B cell (primary cell): ENCODE results near the gene DVL2. TPM values are rescaled to one million over a fixed set of nuclear protein-coding genes. Genes with fewer than 3 reads are reported as not detected.
A peak's percentile ranks its signal among the peaks of the same experiment; 100 is the strongest.

Source experiments
- ATAC-seq: fragments of 200-7000 bp; cut with Tn5 transposase; one replicate; pipeline ENCODE4 v1.10.0; 2021; ENCODE audit warnings: low read depth, mild to moderate bottlenecking, moderate number of reproducible peaks, moderate library complexity
- CTCF ChIA-PET: fragments of 350-600 bp; sonication (Branson Sonifier 250); formaldehyde crosslinking; loops from one replicate; lab custom pipeline; 2021; ENCODE audit warnings: antibody characterized with exemption, inconsistent platforms; lab: Charles Lee
- POLR2A ChIA-PET: fragments of 350-600 bp; sonication (Branson Sonifier 250); formaldehyde crosslinking; loops from one replicate; lab custom pipeline; 2021; ENCODE audit warnings: antibody characterized with exemption; lab: Charles Lee
- DNase-seq: peaks from one replicate; pipeline ENCODE4 v3.0.0; 2013
- H2AFZ ChIP-seq: 2 replicates; pipeline ENCODE4 v1.6.1; 2012; ENCODE audit warnings: mild to moderate bottlenecking, low read depth, low read length; ENCODE audit not compliant: insufficient read depth, poor library complexity, severe bottlenecking
- H3K27ac ChIP-seq, 2 donors: 1 replicate in 1 of 2; 2 replicates in 1 of 2; pipeline ENCODE4 v1.5.1; 2012 to 2013; ENCODE audit warnings: low read length in 2 of 2, mild to moderate bottlenecking in 2 of 2, moderate library complexity in 1 of 2
- H3K27me3 ChIP-seq, 4 experiments: fragments of 200-600 bp in 1 of 4; sonication (generic) in 1 of 4; replicated peaks in 1 of 4; 1 replicate in 2 of 4; 2 replicates in 2 of 4; pipeline versions ENCODE4 v1.6.1 to v1.7.0; 2013 to 2016; ENCODE audit warnings: low read length in 3 of 4, mild to moderate bottlenecking in 2 of 4, mixed read lengths in 1 of 4, moderate library complexity in 1 of 4; ENCODE audit not compliant: insufficient read depth in 4 of 4, control insufficient read depth in 3 of 4; ENCODE audit errors: control extremely low read depth in 1 of 4
- H3K36me3 ChIP-seq, 2 experiments: replicated peaks in 1 of 2; 1 replicate in 1 of 2; 2 replicates in 1 of 2; pipeline versions ENCODE4 v1.6.1 to v1.7.1; 2013; ENCODE audit warnings: low read length in 1 of 2; ENCODE audit not compliant: insufficient read depth in 2 of 2, control insufficient read depth in 1 of 2; ENCODE audit errors: control extremely low read depth in 1 of 2, extremely low read depth in 1 of 2
- H3K4me1 ChIP-seq, 2 donors: fragments of 200-600 bp in 1 of 2; sonication (generic) in 1 of 2; 1 replicate in 1 of 2; 2 replicates in 1 of 2; pipeline versions ENCODE4 v1.5.1 to v1.6.1; 2013 to 2017; ENCODE audit warnings: low read length in 2 of 2; ENCODE audit not compliant: control insufficient read depth in 2 of 2, insufficient read depth in 2 of 2
- H3K4me2 ChIP-seq: replicated peaks from 2 replicates; pipeline ENCODE3; 2012; ENCODE audit warnings: mild to moderate bottlenecking, low read depth, low read length; ENCODE audit not compliant: poor library complexity, severe bottlenecking
- H3K4me3 ChIP-seq, 5 experiments: fragments of 200-600 bp in 1 of 5; sonication (generic) in 1 of 5; 1 replicate in 3 of 5; 2 replicates in 2 of 5; pipeline versions ENCODE4 v1.5.1 to v1.7.0; 2011 to 2016; ENCODE audit warnings: low read length in 4 of 5, mild to moderate bottlenecking in 4 of 5, low read depth in 2 of 5, control low read depth in 1 of 5, moderate library complexity in 1 of 5; ENCODE audit not compliant: insufficient read depth in 1 of 5; ENCODE audit errors: control extremely low read depth in 1 of 5, extremely low read depth in 1 of 5
- H3K79me2 ChIP-seq: fragments of 200-600 bp; sonication (generic); one replicate; pipeline ENCODE4 v1.6.0; 2016; ENCODE audit warnings: low read length; ENCODE audit not compliant: control insufficient read depth, insufficient read depth
- H3K9ac ChIP-seq: fragments of 200-600 bp; sonication (generic); 2 replicates; pipeline ENCODE4 v1.6.1; 2017; ENCODE audit warnings: mild to moderate bottlenecking, low read length, moderate library complexity
- H3K9me3 ChIP-seq, 3 donors: one replicate each; pipeline versions ENCODE4 v1.6.1 to v1.7.1; 2013; ENCODE audit warnings: low read length in 2 of 3; ENCODE audit not compliant: control insufficient read depth in 2 of 3, insufficient read depth in 1 of 3; ENCODE audit errors: control extremely low read depth in 1 of 3
- H4K20me1 ChIP-seq: 2 replicates; pipeline ENCODE4 v1.6.0; 2012; ENCODE audit warnings: mild to moderate bottlenecking, low read length; ENCODE audit not compliant: insufficient read depth, control insufficient read depth, poor library complexity, severe bottlenecking
- H3K27ac Mint-ChIP-seq: one replicate; pipeline ENCODE4 v1.8.0; 2021; ENCODE audit warnings: mixed read lengths
- H3K27me3 Mint-ChIP-seq: one replicate; pipeline ENCODE4 v1.8.0; 2021; ENCODE audit warnings: mixed read lengths
- H3K4me1 Mint-ChIP-seq: one replicate; pipeline ENCODE4 v1.8.0; 2021; ENCODE audit warnings: mixed read lengths
- H3K4me3 Mint-ChIP-seq: one replicate; pipeline ENCODE4 v1.8.0; 2021; ENCODE audit warnings: mixed read lengths
- H3K9me3 Mint-ChIP-seq: one replicate; pipeline ENCODE4 v1.8.0; 2022; ENCODE audit warnings: mixed read lengths; ENCODE audit not compliant: insufficient read depth
- EZH2 ChIP-seq: IDR thresholded peaks from 2 replicates; pipeline ENCODE4 v1.6.1; 2012; ENCODE audit warnings: borderline replicate concordance, low read depth, mild to moderate bottlenecking, moderate library complexity, low read length; ENCODE audit not compliant: insufficient read depth, poor library complexity, severe bottlenecking
- WGBS: methylation state at CpG from one replicate; pipeline ENCODE4 v1.1.5; 2013; ENCODE audit warnings: missing lambda C conversion rate; ENCODE audit not compliant: insufficient coverage; 5-methylcytosine and 5-hydroxymethylcytosine counted together
- intact Hi-C: fragments of 100-400 bp; cut with micrococcal nuclease; formaldehyde crosslinking; loops from one replicate; pipeline ENCODE4 v1.10.0; 2022
- polyA plus RNA-seq: library from polyadenylated mRNA; depleted of rRNA; stranded (reverse); fragments of >200 nt; gene quantifications from 2 replicates; pipeline ENCODE4 v1.2.3, GENCODE V29; 2012
- total RNA-seq, 2 donors: library from RNA; stranded (reverse); fragments of 120-200 nt in 1 of 2; gene quantifications; 1 replicate in 1 of 2; 2 replicates in 1 of 2; pipeline versions ENCODE4 v1.2.3 to v1.2.4, GENCODE V29; 2013 to 2022
- TF ChIP-seq, protein P1 (sequence below): fragments of 200-600 bp; IDR thresholded peaks from one replicate; pipeline ENCODE4 v1.8.0; 2022; ENCODE audit warnings: antibody characterized with exemption, mild to moderate bottlenecking

Gene DVL2
- total and polyA plus RNA-seq, 2 donors (not counting 1 experiment from before 2014, with no cell fraction given) = 22.5 to 104 TPM

DNA sequence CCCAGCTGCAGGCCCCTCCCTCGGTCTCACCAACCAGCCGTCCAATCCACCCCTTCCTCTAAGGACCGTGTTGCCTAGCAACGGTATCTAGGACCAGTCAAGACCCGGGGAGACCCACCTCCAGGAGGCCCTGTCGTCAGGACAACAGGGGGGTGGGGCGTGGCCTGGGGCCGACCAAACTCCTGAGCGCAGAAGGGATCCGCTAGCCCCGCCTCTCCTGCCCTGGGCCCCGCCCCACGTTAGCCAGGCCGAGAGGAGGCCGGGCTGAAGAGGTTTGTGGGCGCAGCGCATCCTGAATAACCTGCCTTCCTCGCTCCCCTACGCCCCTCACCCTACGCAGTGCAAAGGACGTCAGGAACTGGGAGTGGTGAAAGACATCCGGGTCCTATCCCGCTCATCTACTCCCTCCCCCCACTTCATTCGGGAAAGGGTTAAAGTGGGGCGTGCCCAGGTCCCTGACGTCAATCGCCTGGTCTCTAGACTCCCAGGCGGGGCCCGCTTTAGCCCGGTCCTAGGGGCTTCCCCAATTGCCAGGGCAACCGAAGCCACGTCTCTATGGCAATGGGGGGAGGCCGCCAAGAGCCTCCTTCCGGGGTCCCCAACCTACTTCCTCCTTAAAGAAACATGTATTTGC is 29.4 kb downstream of the DVL2 start:
- H3K27ac Mint-ChIP-seq = peak overlapping the region; percentile 91
- TF ChIP-seq, protein P1, sequence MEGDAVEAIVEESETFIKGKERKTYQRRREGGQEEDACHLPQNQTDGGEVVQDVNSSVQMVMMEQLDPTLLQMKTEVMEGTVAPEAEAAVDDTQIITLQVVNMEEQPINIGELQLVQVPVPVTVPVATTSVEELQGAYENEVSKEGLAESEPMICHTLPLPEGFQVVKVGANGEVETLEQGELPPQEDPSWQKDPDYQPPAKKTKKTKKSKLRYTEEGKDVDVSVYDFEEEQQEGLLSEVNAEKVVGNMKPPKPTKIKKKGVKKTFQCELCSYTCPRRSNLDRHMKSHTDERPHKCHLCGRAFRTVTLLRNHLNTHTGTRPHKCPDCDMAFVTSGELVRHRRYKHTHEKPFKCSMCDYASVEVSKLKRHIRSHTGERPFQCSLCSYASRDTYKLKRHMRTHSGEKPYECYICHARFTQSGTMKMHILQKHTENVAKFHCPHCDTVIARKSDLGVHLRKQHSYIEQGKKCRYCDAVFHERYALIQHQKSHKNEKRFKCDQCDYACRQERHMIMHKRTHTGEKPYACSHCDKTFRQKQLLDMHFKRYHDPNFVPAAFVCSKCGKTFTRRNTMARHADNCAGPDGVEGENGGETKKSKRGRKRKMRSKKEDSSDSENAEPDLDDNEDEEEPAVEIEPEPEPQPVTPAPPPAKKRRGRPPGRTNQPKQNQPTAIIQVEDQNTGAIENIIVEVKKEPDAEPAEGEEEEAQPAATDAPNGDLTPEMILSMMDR = no peak
- no peak for TF ChIP-seq EZH2
- H3K9me3 ChIP-seq = no peaks in the 10 kb centered on the region
- POLR2A ChIA-PET = interaction anchor here (0.7 to 1.6 kb wide), 5 partner anchors 20 to 1047 kb away, joined by 3 to 12 read pairs (median 4); partner anchors contain the start of genes DVL2 and GABARAP
- peak overlapping the region; percentile 65 for H3K9ac ChIP-seq
- H3K4me1 ChIP-seq = peaks cover 17 to 25% of the 10 kb centered on the region in 2 donors
- H3K4me3 Mint-ChIP-seq = peak overlapping the region; percentile 82
- peak overlapping the region; percentile 86 to 93 for H3K27ac ChIP-seq
- no peaks in the 10 kb centered on the region for H4K20me1 ChIP-seq
- under 1% methylated on average over 34 of the region's 34 CpGs for WGBS
- no peaks in the 10 kb centered on the region for H3K27me3 ChIP-seq
- peaks cover 28% of the 10 kb centered on the region for H3K4me1 Mint-ChIP-seq
- peak overlapping the region in 4 of 5 experiments; percentile 49 to 65 (median 55) for H3K4me3 ChIP-seq
- H3K4me2 ChIP-seq = peak overlapping the region; percentile 74
- H3K9me3 Mint-ChIP-seq = no peaks in the 10 kb centered on the region
- H3K36me3 ChIP-seq = no peaks in the 10 kb centered on the region
- CTCF ChIA-PET = interaction anchor here (0.6 to 1.2 kb wide), 3 partner anchors 15 to 72 kb away, joined by 3 to 4 read pairs (median 4); partner anchors contain the start of genes ACADVL and DLG4
- H2AFZ ChIP-seq = peak overlapping the region; percentile 61
- intact Hi-C loops = loop anchor here (1.0 to 2.0 kb wide), 10 partner anchors 9 to 278 kb away; partner anchors contain the start of genes ACADVL, DLG4, DVL2 and EIF5A
- peak; percentile 85 for ATAC-seq
- peak; percentile 99 for DNase-seq
- H3K27me3 Mint-ChIP-seq = peaks cover under 1% of the 10 kb centered on the region
- no peaks in the 10 kb centered on the region for H3K79me2 ChIP-seq

DNA sequence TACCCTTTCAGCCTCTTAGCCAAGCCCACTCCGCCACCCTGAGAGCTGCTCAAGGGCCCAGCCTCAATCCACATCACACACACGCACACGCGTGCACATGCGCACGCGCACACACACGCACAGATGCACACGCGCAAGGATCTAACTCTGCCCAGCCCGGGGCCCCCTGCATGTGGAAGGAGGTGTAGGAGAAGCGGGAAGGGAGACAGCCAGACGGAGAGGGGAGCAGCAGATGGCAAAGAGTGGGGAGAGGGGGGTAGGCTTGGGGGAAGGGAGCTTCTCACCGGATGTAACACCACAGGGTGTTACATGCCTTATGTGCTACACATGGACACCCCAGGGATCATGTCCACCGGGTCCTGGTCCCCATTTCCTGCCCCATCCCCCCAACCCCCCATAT is 30.0 kb downstream of the DVL2 start:
- peaks cover 28% of the 10 kb centered on the region for H3K4me1 Mint-ChIP-seq
- DNase-seq = no peak

More for the DNA sequence above, 30.0 kb downstream of the DVL2 start:
- Histone ChIP-seq H3K4me2 (peak overlapping the region; percentile 74), H2AFZ (peak overlapping the region; percentile 61), H3K27me3 (no peaks in the 10 kb centered on the region), H3K27ac (peak overlapping the region; percentile 86 to 93), H3K4me1 (peaks cover 17 to 25% of the 10 kb centered on the region in 2 donors), H3K36me3 (no peaks in the 10 kb centered on the region), H3K4me3 (peak overlapping the region in 4 of 5 experiments; percentile 49 to 65 (median 55)), H3K9me3 (no peaks in the 10 kb centered on the region), H3K9ac (peak overlapping the region; percentile 65), H4K20me1 (no peaks in the 10 kb centered on the region), H3K79me2 (no peaks in the 10 kb centered on the region)
- no peak for ATAC-seq
- Mint-ChIP-seq H3K9me3 (no peaks in the 10 kb centered on the region), H3K27me3 (no peaks in the 10 kb centered on the region), H3K4me3 (peak overlapping the region; percentile 82), H3K27ac (peak overlapping the region; percentile 91)
- CTCF ChIA-PET = interaction anchor here (0.6 to 1.2 kb wide), 2 partner anchors 27 to 72 kb away, joined by 3 to 4 read pairs; no protein-coding TSS in a partner anchor
- 92% methylated on average over 10 of the region's 15 CpGs for WGBS
- TF ChIP-seq, protein P1 = no peak
- TF ChIP-seq EZH2 = no peak
- POLR2A ChIA-PET = interaction anchor here (0.7 to 1.6 kb wide), 6 partner anchors 16 to 1048 kb away, joined by 3 to 12 read pairs (median 6); partner anchors contain the start of genes ACADVL, DVL2 and GABARAP
- intact Hi-C loops = loop anchor here (2.0 kb wide), 3 partner anchors 14 to 278 kb away; partner anchors contain the start of genes ACADVL and DLG4
